Endothelial cell (in vitro differentiated cells): Measurements from ENCODE around the gene EIF3K. TPM values are rescaled to one million over a fixed set of nuclear protein-coding genes. Genes with fewer than 3 reads are reported as not detected.

Source experiments
- DNase-seq: peaks from one replicate; pipeline ENCODE4 v3.0.0; 2021; ENCODE audit warnings: low spot score
- H3K27ac Mint-ChIP-seq: one replicate; pipeline ENCODE4 v1.8.0; 2021; ENCODE audit warnings: mixed read lengths, inconsistent platforms; ENCODE audit not compliant: unreplicated experiment
- H3K27me3 Mint-ChIP-seq: one replicate; pipeline ENCODE4 v1.8.0; 2021; ENCODE audit warnings: mild to moderate bottlenecking, moderate library complexity, mixed read lengths, inconsistent platforms; ENCODE audit not compliant: unreplicated experiment
- H3K36me3 Mint-ChIP-seq: one replicate; pipeline ENCODE4 v1.8.0; 2021; ENCODE audit warnings: mild to moderate bottlenecking, low read depth, mixed read lengths, inconsistent platforms; ENCODE audit not compliant: unreplicated experiment
- H3K4me1 Mint-ChIP-seq: one replicate; pipeline ENCODE4 v1.8.0; 2021; ENCODE audit warnings: mild to moderate bottlenecking, mixed read lengths, inconsistent platforms; ENCODE audit not compliant: unreplicated experiment
- H3K4me3 Mint-ChIP-seq: one replicate; pipeline ENCODE4 v1.8.0; 2021; ENCODE audit warnings: mild to moderate bottlenecking, mixed read lengths, inconsistent platforms; ENCODE audit not compliant: unreplicated experiment
- H3K9me3 Mint-ChIP-seq: one replicate; pipeline ENCODE4 v1.8.0; 2021; ENCODE audit warnings: mixed read lengths, inconsistent platforms; ENCODE audit not compliant: unreplicated experiment
- CTCF ChIP-seq: fragments of 200-600 bp; sonication (generic); IDR thresholded peaks from one replicate; pipeline ENCODE4 v1.5.0; 2021; ENCODE audit warnings: antibody characterized with exemption; ENCODE audit not compliant: unreplicated experiment
- total RNA-seq: library from RNA; stranded (reverse); fragmentation: NEBNext Ultra II Directional; extraction: Animal tissue kit (Norgen Biotek cat#: 25700); gene quantifications from one replicate; pipeline ENCODE4 v1.2.1, GENCODE V29; 2021; ENCODE audit not compliant: unreplicated experiment

The EIF3K gene
- total RNA-seq, 1 donor from 2014 or later = 469 TPM

DNA sequence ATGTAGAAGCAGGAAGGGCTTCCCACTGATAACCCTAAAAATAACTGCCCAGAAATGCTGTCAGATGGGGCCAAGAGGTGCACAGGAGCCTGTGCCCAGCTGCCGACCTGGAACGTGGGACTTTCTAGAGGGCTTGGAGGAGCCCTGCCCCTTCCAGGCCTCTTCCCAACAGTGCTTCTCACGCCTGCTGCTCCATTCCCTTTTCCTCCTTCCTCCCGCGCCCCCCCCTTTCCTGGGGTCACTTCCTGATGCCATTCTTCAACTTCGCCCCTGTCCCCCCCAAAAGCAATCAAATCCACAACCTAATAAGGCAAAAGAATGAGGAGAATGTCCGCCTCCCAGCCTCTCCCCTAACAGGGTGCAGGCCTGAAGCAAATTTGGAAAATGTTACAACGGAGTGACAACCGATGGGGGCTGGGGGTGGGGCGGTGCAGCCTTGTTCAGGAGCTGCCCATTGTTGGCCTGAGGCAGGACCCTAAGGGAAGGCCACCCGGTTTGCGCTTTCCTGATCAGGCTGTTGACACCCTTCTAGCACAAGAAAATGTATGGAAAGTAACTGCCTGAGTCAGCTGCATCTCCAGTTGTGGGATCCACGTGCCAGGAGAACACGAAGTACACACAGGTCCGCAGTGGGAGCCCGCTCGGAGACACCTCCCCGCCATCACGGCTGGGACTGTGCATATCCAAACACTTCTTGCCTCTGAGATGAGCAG lies 47.1 kb downstream of the EIF3K start:
- Mint-ChIP-seq H3K36me3 (peaks cover 29% of the 10 kb centered on the region), H3K27me3 (peaks cover 29% of the 10 kb centered on the region), H3K4me1 (peaks cover 87% of the 10 kb centered on the region), H3K27ac (peak overlapping the region; percentile 100), H3K4me3 (peak overlapping the region; percentile 85), H3K9me3 (no peaks in the 10 kb centered on the region)
- TF ChIP-seq CTCF = no peak
- DNase-seq = peak; percentile 80

DNA sequence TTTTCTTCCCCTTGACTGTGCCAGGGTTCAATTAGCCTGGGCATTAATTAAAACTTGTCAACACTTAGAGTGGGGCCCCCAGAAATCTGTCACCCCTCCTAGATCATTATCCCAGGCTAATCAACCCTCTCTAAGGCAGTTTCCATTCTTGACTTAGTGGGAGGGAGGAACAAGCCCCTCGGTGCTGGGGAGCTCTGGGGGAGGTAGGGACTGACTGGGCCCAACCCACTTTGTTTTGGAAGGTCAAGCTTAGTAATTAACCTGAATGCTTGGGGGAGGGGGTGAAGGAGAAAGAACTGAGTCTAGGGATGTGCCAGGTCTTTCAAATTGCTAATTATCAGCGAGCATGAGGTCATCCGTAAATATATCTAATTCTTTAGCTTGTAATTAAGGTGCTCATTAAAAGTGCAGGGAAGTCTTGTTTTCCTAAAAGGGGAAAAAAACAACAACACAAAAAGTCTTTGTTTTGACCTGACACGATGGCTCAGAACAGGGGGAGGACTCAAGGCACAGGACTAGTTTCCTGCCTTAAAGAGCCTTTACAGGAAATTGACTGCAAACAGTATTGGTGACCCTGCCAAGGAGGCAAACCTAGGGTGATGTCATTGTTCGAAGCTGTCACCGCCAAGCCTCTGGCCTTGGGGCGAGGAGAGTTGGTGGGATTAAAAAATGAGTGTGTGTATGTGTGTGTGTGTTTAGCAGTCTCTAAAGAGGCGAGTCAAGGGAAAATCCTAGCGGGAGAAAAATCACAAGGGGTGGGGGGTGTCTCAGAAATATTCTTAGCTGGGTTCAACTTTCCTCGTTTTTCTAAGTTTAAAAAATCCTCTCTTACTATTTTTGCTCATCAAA lies 47.9 kb downstream of the EIF3K start:
- peaks cover 26% of the 10 kb centered on the region for H3K27me3 Mint-ChIP-seq
- H3K4me3 Mint-ChIP-seq = peak overlapping the region; percentile 85
- peaks cover 32% of the 10 kb centered on the region for H3K36me3 Mint-ChIP-seq
- peak; percentile 60 for DNase-seq
- peaks cover 91% of the 10 kb centered on the region for H3K4me1 Mint-ChIP-seq
- no peak for TF ChIP-seq CTCF
- H3K9me3 Mint-ChIP-seq = peaks cover 3% of the 10 kb centered on the region
- H3K27ac Mint-ChIP-seq = peak overlapping the region; percentile 100

- peaks cover 90% of the 10 kb centered on the region for H3K4me1 Mint-ChIP-seq
- peaks cover 32% of the 10 kb centered on the region for H3K36me3 Mint-ChIP-seq
- H3K27me3 Mint-ChIP-seq = peaks cover 21% of the 10 kb centered on the region
- peak overlapping the region; percentile 85 for H3K4me3 Mint-ChIP-seq
- no peak for TF ChIP-seq CTCF
- peaks cover 3% of the 10 kb centered on the region for H3K9me3 Mint-ChIP-seq
- peak overlapping the region; percentile 100 for H3K27ac Mint-ChIP-seq
- DNase-seq = no peak
Observed at GRCh38 chr19:38667661-38668171, 48.7 kb downstream of the EIF3K start.

GRCh38 chr19:38669552-38669951 lies 50.6 kb downstream of the EIF3K start:
- Mint-ChIP-seq H3K9me3 (peaks cover 3% of the 10 kb centered on the region), H3K4me3 (peak overlapping the region; percentile 65), H3K27me3 (peaks cover 14% of the 10 kb centered on the region), H3K36me3 (peaks cover 35% of the 10 kb centered on the region), H3K27ac (peak overlapping the region; percentile 93), H3K4me1 (peaks cover 84% of the 10 kb centered on the region)
- DNase-seq = no peak
- TF ChIP-seq CTCF = no peak
